HepG2 (cell line): ENCODE results near the gene ZNF33A.

Experiments
- NR1H2 ChIP-seq: sonication (generic); formaldehyde crosslinking; IDR thresholded peaks from 2 replicates; pipeline ENCODE4 v1.8.1; 2022; ENCODE audit warnings: low read depth, missing genetic modification reagents, borderline replicate concordance
- REPIN1 ChIP-seq: sonication (generic); formaldehyde crosslinking; IDR thresholded peaks from 2 replicates; pipeline ENCODE4 v1.8.0; 2022; ENCODE audit warnings: missing genetic modification reagents, low read depth, mild to moderate bottlenecking, borderline replicate concordance
- SNAI1 ChIP-seq: sonication (generic); formaldehyde crosslinking; IDR thresholded peaks from 2 replicates; pipeline ENCODE4 v1.5.0; 2020; ENCODE audit warnings: mild to moderate bottlenecking, missing genetic modification reagents, borderline replicate concordance
- TF ChIP-seq, protein P1 (sequence below): sonication (generic); formaldehyde crosslinking; IDR thresholded peaks from 2 replicates; pipeline ENCODE4 v1.5.0; 2020; ENCODE audit warnings: mild to moderate bottlenecking, missing genetic modification reagents, moderate library complexity

DNA sequence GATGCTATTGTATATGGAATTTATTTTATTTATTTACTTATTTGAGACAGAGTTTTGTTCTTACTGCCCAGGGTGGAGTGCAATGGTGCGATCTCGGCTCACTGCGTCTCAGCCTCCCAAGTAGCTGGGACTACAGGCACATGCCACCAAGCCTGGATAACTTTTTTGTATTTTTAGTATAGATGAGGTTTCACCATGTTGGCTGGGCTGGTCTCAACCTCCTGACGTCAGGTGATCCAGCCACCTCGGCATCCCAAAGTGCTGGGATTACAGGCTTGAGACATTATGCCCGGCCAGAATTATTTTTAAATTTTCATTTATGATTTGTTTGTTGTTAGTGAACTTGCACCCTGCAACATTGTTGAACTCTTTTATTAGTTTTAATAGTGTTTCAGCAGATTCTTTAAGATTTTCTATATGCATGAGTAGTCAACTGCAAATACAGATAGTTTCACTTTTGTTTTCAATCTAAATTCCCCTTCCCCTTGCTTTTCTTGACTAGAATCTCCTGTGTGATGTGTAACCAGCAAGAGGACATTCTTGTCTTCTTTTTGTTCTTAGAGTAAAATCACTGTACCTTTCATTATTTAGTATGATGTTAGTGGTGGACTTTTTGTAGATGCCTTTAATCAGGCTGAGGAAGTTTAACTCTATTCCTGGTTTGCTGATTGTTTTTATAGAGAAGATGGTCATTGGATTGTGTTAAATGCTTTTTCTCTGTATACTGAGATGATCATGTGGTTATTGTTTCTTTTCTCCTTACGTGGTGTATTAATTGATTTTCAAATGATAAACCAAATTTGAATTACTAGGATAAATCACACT is 27.8 kb downstream of the ZNF33A start:
- TF ChIP-seq, protein P1, sequence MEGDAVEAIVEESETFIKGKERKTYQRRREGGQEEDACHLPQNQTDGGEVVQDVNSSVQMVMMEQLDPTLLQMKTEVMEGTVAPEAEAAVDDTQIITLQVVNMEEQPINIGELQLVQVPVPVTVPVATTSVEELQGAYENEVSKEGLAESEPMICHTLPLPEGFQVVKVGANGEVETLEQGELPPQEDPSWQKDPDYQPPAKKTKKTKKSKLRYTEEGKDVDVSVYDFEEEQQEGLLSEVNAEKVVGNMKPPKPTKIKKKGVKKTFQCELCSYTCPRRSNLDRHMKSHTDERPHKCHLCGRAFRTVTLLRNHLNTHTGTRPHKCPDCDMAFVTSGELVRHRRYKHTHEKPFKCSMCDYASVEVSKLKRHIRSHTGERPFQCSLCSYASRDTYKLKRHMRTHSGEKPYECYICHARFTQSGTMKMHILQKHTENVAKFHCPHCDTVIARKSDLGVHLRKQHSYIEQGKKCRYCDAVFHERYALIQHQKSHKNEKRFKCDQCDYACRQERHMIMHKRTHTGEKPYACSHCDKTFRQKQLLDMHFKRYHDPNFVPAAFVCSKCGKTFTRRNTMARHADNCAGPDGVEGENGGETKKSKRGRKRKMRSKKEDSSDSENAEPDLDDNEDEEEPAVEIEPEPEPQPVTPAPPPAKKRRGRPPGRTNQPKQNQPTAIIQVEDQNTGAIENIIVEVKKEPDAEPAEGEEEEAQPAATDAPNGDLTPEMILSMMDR (CRISPR knock-in tag) = no peak
- no peak for TF ChIP-seq REPIN1 (CRISPR knock-in tag)
- TF ChIP-seq NR1H2 (CRISPR knock-in tag) = no peak
- no peak for TF ChIP-seq SNAI1 (CRISPR knock-in tag)
